GM23338 (cell line): ENCODE measurements around the gene MATN3. TPM values are rescaled to one million over a fixed set of nuclear protein-coding genes. Genes with fewer than 3 reads are reported as not detected.

Source experiments
- ATAC-seq: fragments of 200-7000 bp; cut with Tn5 transposase; 3 replicates; pipeline ENCODE4 v1.9.1; 2020
- DNase-seq: peaks from one replicate; pipeline ENCODE4 v3.0.0-alpha.2; 2015; ENCODE audit warnings: low spot score
- H2AFZ ChIP-seq: fragments of 200-600 bp; sonication (generic); 2 replicates; pipeline ENCODE4 v1.8.0; 2016; ENCODE audit warnings: antibody characterized with exemption, mild to moderate bottlenecking, moderate library complexity
- H3F3A ChIP-seq: fragments of 200-600 bp; sonication (generic); replicated peaks from 2 replicates; pipeline ENCODE4 v1.8.0; 2017; ENCODE audit warnings: antibody characterized with exemption, mixed run types, low read depth
- H3K27ac ChIP-seq: fragments of 200-600 bp; sonication (generic); 2 replicates; pipeline ENCODE4 v1.6.1; 2016; ENCODE audit warnings: low read depth
- H3K27me3 ChIP-seq: fragments of 200-600 bp; sonication (generic); 2 replicates; pipeline ENCODE4 v1.8.0; 2016; ENCODE audit warnings: mild to moderate bottlenecking, mixed run types, moderate library complexity; ENCODE audit not compliant: insufficient read depth
- H3K36me3 ChIP-seq: fragments of 200-600 bp; sonication (generic); 2 replicates; pipeline ENCODE4 v1.8.0; 2016; ENCODE audit warnings: mild to moderate bottlenecking; ENCODE audit not compliant: insufficient read depth
- H3K4me1 ChIP-seq: fragments of 200-600 bp; sonication (generic); 2 replicates; pipeline ENCODE4 v1.8.0; 2016; ENCODE audit warnings: mild to moderate bottlenecking, moderate library complexity; ENCODE audit not compliant: insufficient read depth
- H3K4me2 ChIP-seq: fragments of 200-600 bp; sonication (generic); 2 replicates; pipeline ENCODE4 v1.7.1; 2017; ENCODE audit warnings: mixed run types
- H3K4me3 ChIP-seq: fragments of 200-600 bp; sonication (generic); 2 replicates; pipeline ENCODE4 v1.6.1; 2016; ENCODE audit warnings: mixed run types
- H3K79me2 ChIP-seq: fragments of 200-600 bp; sonication (generic); replicated peaks from 2 replicates; pipeline ENCODE4 v1.8.0; 2017; ENCODE audit warnings: mild to moderate bottlenecking; ENCODE audit not compliant: insufficient read depth
- H3K9me2 ChIP-seq: fragments of 200-600 bp; sonication (generic); 2 replicates; pipeline ENCODE4 v1.8.0; 2017; ENCODE audit not compliant: insufficient read depth
- H4K20me1 ChIP-seq: fragments of 200-600 bp; sonication (generic); replicated peaks from 2 replicates; pipeline ENCODE4 v1.8.0; 2017; ENCODE audit warnings: mild to moderate bottlenecking; ENCODE audit not compliant: insufficient read depth
- H3K27ac Mint-ChIP-seq: 2 replicates; pipeline ENCODE4 v1.8.0; 2020; ENCODE audit warnings: inconsistent platforms, mild to moderate bottlenecking, moderate library complexity, mixed read lengths
- H3K27me3 Mint-ChIP-seq: 3 replicates; pipeline ENCODE4 v1.8.0; 2022; ENCODE audit warnings: low read depth, mild to moderate bottlenecking, moderate library complexity, mixed read lengths, inconsistent platforms; ENCODE audit not compliant: insufficient read depth, poor library complexity
- H3K36me3 Mint-ChIP-seq: 3 replicates; pipeline ENCODE4 v1.8.0; 2021; ENCODE audit warnings: low read depth, mild to moderate bottlenecking, inconsistent platforms, moderate library complexity, mixed read lengths
- H3K4me1 Mint-ChIP-seq: 3 replicates; pipeline ENCODE4 v1.8.0; 2020; ENCODE audit warnings: mild to moderate bottlenecking, inconsistent platforms, mixed read lengths
- H3K4me3 Mint-ChIP-seq: 3 replicates; pipeline ENCODE4 v1.8.0; 2021; ENCODE audit warnings: moderate library complexity, mild to moderate bottlenecking, inconsistent platforms, mixed read lengths
- H3K9me3 Mint-ChIP-seq: 3 replicates; pipeline ENCODE4 v1.8.0; 2020; ENCODE audit warnings: moderate library complexity, mild to moderate bottlenecking, inconsistent platforms, mixed read lengths
- EZH2phosphoT487 ChIP-seq: fragments of 200-600 bp; sonication (generic); IDR thresholded peaks from one replicate; pipeline ENCODE4 v1.8.1; 2018; ENCODE audit warnings: antibody characterized with exemption; ENCODE audit not compliant: unreplicated experiment
- JUNB ChIP-seq: IDR thresholded peaks from one replicate; pipeline ENCODE4 v1.6.1; 2016; ENCODE audit warnings: antibody characterized with exemption; ENCODE audit not compliant: unreplicated experiment
- NANOG ChIP-seq: IDR thresholded peaks from 2 replicates; pipeline ENCODE4 v1.6.1; 2016; ENCODE audit warnings: antibody characterized with exemption, borderline replicate concordance
- POLR2AphosphoS5 ChIP-seq: IDR thresholded peaks from 2 replicates; pipeline ENCODE4 v1.6.1; 2016; ENCODE audit warnings: antibody characterized with exemption, low read depth
- ZNF114 ChIP-seq: fragments of 250-450 bp; sonication (Bioruptor Pico); IDR thresholded peaks from 2 replicates; pipeline ENCODE4 v1.5.0; 2020; ENCODE audit warnings: mild to moderate bottlenecking, moderate library complexity
- ZNF462 ChIP-seq: fragments of 250-450 bp; sonication (Bioruptor Pico); IDR thresholded peaks from 2 replicates; pipeline ENCODE4 v1.5.0; 2020; ENCODE audit warnings: mild to moderate bottlenecking, moderate library complexity
- polyA plus RNA-seq: library from polyadenylated mRNA; unstranded; fragments of >200 nt; fragmentation: Nextera tagmentation; extraction: Ambion mirVana; gene quantifications from 2 replicates; pipeline ENCODE4 v1.2.1, GENCODE V29; 2016
- total RNA-seq: library from RNA; depleted of rRNA; stranded (reverse); fragments of >200 nt; shearing (Covaris generic); gene quantifications from 2 replicates; pipeline ENCODE4 v1.2.3, GENCODE V29; 2014

The MATN3 gene
- total and polyA plus RNA-seq, 2 experiments from 2014 or later, result 4.6 to 6.4 TPM

DNA sequence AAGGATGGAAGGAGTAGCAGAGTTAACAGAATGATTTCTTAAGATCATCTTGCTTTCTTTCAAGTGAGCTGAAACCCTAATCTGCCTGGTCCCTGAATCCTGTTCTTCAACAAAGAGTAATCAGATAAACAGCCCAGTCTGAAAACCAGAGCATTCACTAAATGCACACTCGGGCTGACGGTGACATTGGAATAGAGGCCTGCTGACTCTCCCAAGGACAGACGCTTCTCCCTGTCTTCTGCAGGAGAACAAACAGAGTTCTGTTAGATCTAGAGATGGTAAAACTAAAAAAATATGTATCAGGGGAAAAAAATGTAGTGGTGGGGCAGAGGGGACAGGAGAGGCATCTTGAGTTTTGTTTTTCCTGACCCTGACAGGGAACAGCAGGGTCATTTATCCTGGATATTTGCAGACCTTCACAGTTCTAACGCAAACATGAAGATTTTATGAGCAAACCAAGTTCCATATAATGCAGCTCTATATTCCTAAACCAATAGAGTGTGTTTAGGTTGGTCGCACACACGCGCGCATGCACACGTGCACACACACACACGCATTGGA lies 7.3 kb downstream of the MATN3 start (continued):
- TF ChIP-seq ZNF114 (CRISPR knock-in tag), result no peak

- H2AFZ ChIP-seq, result no peak overlapping the region
- no peaks in the 10 kb centered on the region for H3K79me2 ChIP-seq
- H3K36me3 ChIP-seq, result no peaks in the 10 kb centered on the region
- no peaks in the 10 kb centered on the region for H3K36me3 Mint-ChIP-seq
- no peak for DNase-seq
- H3K27me3 Mint-ChIP-seq, result peaks cover 2% of the 10 kb centered on the region
- H3K4me1 ChIP-seq, result no peaks in the 10 kb centered on the region
- no peak for ATAC-seq
- H3K4me3 Mint-ChIP-seq, result no peak overlapping the region
- no peak overlapping the region for H3K4me2 ChIP-seq
- H3K4me3 ChIP-seq, result no peak overlapping the region
- TF ChIP-seq JUNB (no peak), NANOG (no peak), EZH2phosphoT487 (no peak), POLR2AphosphoS5 (no peak), ZNF114 (CRISPR knock-in tag) (no peak), ZNF462 (CRISPR knock-in tag) (no peak)
- no peaks in the 10 kb centered on the region for H3K9me2 ChIP-seq
- no peaks in the 10 kb centered on the region for H3F3A ChIP-seq
- H3K27ac Mint-ChIP-seq, result no peak overlapping the region
- no peaks in the 10 kb centered on the region for H3K9me3 Mint-ChIP-seq
- H4K20me1 ChIP-seq, result no peaks in the 10 kb centered on the region; the same call in 1 of the 2 replicates
- no peaks in the 10 kb centered on the region for H3K27me3 ChIP-seq
- no peaks in the 10 kb centered on the region for H3K4me1 Mint-ChIP-seq
- H3K27ac ChIP-seq, result no peak overlapping the region
Measured at GRCh38 chr2:20001361-20001863, 11.1 kb downstream of the MATN3 start.
